GM21576 (cell line): ENCODE results near the gene SMTN.
A peak's percentile ranks its signal among the peaks of the same experiment; 100 is the strongest.
"Not testable (repeated sequence)": the region's sequence is repeated elsewhere in the genome, so short reads cannot be mapped to it uniquely, and the experiment has no call there.

ENCODE experiments used
- ATAC-seq: cut with Tn5 transposase; IDR thresholded peaks from one replicate; pipeline ENCODE4 v1.9.1; 2021; ENCODE audit warnings: mild to moderate bottlenecking, moderate library complexity; ENCODE audit not compliant: unreplicated experiment

Gene SMTN

GRCh38 chr22:31080848-31081649, at the start of gene SMTN:
Gene SMTN (plus strand): TSS chr22:31081318. CDS start chr22:31083259, 1,941 bp downstream.
- ATAC-seq, result peak; percentile 65

DNA sequence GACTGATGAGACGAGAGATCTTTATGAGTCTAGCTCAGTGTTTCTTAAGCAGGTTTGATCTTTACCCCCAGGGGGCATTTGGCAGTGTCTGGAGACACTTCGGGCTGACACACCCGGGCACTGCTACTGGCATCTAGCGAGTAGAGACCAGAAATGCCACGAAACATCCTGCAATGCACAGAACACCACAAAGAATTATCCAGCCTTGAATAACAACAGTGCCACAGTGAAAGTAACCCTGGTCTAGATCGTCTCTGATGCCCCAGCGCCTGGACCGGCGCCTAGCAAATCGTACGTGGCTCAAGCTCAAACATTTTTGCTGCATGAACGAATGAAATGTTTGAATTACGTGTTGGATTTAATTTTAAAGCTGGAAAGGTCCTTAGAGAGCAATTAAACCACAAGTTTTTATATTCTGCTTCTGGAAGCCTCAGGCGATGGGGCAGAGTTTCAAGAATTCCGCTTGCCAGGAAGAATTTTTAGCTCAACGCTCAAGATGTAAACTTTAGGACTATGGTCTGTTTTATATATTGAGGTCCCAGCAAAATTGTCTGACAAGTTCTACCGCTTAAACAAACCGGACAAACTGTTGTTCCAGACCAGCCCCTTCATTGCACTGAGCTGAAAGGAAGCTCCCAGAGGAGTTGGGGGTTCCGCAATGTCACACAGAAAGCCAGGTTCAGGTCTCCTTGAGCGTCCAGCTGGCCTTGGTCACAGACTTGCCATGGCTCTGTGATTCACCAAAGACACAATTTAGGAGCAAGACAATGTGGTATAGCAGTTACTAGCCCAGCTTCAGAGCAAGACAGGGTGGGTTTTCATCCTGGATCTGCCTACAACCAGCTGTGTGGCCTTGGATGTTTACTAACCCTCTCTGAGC, 44.2 kb upstream of the SMTN start:
- ATAC-seq, result no peak

- no peak for ATAC-seq
These were observed 42.4 kb upstream of the SMTN start for GRCh38 chr22:31038686-31039085.

DNA sequence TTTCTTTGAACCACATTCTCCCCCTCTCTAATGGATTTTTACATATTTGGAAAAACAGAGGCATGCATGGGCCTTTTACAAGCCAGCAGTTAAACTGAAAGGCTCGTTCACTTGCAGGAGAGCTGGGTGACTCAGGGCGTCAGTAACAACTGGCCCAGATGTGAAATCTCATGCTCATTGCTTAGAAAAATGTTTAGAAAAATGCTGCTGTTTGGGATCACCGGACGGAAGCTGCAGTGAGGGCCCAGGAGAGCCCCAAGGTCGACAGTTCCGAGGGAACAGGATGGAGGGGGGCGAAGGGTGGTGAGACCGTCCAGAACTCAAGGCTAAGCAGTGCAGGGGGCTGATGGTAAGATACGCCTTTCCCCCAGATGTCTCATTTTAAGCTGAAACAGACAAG, 41.7 kb upstream of the SMTN start:
- no peak for ATAC-seq

DNA sequence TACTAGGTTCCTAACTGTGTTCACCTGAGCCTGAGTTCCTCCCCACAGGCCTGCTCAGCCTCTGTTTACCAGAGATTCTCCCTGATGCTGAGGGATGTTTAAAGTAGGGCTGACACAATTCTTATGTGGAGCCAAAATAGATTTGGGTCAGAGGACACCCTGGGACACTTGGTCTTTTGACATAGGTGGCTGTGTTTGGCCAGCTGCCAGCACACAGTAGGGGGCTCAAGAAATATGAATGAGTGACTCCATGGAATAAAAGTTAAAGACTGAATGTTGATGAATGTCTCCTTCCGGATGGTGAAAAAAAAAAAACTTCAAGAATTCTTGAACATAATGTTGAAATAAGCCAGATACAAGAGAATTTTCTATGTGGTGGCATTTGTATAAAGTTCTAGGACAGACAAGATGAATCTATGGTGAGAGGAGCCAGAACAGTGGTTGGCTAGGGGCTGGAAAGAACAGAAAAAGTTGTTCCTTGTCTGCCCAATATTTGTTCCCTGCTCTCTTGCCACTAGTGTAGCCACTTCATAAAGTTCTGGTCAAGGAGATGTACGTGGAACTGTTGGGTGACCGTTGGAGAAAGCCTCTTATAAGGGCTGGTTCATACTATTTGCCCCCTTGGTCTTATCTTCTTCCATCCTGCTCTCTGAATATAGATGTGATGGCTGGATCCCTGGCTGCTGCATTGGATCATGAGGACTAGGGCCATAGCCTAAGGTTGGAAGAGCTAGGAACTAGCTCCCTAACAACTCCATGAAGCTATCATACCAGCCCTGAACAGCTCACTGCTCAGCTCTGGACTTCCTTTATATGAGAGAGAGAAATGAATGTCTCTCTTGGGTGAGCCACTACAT, 40.3 kb upstream of the SMTN start:
- ATAC-seq, result no peak

GRCh38 chr22:31044262-31044861, 36.8 kb upstream of the SMTN start:
- ATAC-seq, result no peak

GRCh38 chr22:31045900-31046538, 35.1 kb upstream of the SMTN start:
- no peak for ATAC-seq

DNA sequence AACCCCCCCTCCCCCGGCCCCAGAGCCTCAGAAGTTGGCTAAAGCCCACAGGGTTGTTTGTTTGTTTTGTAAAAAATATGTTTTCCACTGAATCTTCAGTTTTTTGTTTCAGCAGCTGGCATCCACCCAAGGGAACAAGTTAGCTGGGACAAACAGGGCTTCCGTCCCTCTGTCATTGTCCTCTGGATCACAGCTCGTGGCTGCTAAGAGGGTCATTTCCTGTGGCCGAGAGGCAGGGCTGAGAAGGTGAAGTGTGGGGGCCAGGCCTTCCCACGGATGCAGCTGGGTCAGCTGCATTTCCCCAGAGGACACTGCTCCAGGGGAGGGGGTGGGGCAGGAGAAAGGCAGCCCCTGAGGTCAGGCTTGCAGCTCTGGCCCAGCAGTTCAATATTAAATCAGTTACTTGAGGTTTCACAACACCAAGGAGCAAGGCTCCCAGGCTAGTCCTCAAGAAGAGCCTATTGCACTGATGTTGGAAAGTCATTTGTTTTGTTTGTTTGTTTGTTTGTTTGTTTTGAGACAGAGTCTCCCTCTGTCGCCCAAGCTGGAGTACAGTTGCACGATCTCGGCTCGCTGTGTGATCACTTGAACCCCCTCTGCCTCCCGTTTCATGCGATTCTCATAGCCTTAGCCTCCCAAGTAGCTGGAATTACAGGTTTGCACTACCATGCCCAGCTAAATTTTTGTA, 34.4 kb upstream of the SMTN start:
- no peak for ATAC-seq

DNA sequence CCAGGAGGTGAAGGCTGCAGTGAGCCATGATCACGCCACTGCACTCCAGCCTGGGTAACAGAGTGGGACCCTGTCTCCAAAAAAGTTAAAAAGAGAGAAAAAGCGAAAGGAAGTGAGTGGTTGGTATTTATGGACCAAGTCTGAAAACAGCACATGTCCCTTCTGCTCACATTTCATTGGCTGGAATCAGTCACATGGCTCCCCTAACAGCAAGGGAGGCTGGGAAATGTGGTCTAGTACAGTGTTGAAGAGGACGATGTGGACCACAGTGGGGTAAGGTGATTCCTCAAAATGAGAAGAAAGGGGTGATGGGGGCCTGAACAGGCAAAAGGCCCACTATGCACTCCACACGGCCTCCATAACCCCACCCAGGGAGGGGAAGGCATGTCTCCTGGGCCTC, 32.5 kb upstream of the SMTN start:
- ATAC-seq, result no peak

- no peak for ATAC-seq
These were observed 31.2 kb upstream of the SMTN start for GRCh38 chr22:31049815-31050420.

- ATAC-seq, result no peak
These were observed 25.9 kb upstream of the SMTN start for GRCh38 chr22:31055117-31055634.

DNA sequence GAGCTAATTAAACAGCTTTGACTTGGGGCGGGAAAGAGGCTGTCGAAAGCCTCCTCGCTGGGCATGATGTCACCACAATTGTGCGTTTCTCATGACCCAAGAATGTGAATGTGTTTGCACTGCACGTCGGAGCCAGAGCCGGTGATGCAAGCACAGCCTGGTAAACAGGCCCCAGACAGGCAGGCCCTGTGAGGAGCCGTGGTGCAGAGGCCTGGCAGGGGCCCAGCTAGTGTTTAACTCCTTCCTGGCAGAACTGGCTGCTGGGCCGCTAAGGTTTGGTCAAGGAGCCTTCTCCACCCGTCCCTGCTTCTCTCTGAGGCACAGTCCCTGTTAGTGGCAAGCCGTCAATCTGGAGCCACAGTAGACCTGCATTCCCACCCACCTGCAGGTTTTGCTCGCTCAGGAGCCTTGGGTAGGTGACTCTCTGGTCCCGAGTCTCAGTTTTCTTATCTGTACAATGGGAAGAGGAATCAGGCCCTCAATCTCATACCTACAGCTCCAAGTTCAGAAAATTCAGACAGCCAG, 25.4 kb upstream of the SMTN start:
- ATAC-seq, result no peak

DNA sequence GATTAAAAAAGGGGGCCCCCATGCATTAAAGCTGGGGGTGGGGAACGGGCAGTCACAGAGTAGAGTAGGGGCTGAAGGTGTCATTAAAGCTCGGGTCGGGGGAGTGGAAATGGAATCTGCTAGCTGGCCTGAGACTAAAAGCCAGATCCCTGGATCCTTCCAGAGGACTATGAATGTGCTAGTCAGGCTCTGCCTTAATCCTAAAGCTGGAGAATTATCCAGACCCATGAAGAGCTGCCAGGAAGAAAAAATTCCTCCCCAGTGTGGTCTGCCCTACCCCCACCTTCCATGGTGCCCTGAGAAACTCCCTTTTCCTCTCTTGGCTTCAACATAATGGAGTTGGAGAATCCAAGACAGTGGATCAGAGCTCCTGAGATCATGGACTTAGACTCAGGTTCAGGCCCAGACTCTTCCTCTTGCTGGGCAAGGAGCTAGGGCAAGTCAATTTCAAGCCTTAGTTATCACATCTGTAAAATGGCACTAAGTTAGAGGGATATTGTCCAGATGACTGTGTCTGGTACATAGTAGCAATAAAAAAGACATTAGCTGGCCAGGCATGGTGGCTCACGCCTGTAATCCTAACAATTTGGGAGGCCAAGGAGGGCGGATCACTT, 24.0 kb upstream of the SMTN start:
- ATAC-seq, result no peak

GRCh38 chr22:31059663-31060062, 21.5 kb upstream of the SMTN start:
- not testable (repeated sequence) for ATAC-seq

- ATAC-seq, result no peak
These were observed 18.4 kb upstream of the SMTN start for GRCh38 chr22:31062566-31063230.

DNA sequence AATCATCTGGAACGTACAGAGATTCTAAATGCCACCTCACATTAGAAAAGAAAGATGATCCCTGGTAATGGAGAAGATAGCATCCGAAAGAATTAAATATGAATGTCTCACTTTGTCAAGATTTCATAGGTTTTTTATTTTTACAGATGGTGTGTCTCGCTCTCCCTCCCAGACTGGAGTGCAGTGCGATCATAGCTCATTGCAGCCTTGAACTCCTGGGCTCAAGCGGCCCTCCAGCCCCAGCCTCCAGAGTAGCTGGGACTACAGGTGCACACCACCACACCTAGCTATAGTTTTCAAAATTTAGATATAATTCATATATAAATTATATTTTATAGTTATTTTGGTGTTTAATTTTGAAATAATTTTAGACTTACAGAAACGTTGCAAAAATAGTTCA, 16.7 kb upstream of the SMTN start:
- no peak for ATAC-seq

- no peak for ATAC-seq
These were observed 12.1 kb upstream of the SMTN start for GRCh38 chr22:31068970-31069369.
